ENCODE measurements around the gene ZBTB7C.
A peak's percentile ranks its signal among the peaks of the same experiment; 100 is the strongest.
"Not testable (repeated sequence)": the region's sequence is repeated elsewhere in the genome, so short reads cannot be mapped to it uniquely, and the experiment has no call there.

The ZBTB7C gene

DNA sequence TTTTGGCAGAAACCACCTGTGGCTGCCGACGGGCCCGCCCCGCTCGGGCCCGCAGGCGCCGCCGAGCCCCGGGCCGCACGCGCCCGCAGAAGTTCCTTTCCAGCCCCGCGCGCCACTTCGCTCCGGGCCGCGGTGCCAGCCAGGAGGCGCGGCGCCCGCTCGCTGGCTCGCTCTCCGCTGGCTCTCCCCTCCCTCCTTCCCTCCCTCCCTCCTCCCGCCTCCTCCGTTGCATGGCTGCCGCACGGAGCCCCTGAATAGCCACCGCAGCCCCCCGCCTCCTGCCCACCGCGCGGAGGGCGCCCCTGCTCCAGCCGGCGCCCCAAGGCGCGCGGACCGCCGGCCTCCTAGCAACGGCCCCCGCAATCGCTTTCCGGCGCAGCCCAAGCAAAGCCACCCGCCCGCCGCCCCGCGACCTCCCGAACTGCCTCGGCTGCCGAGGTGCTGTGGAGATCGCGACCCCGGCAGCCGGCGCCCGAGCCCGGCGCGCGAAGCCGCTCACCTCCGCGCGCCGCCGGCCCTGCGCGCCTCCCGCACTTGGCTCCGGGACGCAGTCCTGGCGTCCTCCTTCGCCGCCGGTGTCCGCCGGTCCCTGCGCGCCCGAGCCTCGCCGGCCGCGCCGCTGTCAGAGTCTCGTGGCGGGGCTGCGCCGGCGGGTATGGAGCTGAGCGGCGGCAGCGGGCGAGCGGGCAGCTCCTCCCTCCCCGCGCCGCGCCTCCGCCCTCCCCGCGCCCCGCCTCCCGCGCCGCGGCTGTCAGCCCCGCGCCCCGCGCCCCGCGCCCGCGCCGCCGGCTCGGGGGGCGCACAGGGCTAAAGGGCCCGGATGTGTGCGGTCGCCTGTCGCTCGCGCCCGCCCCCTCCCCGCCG, at the start of gene ZBTB7C:
TSS of gene ZBTB7C (minus strand) at position 657 of the 864 bp plus-strand sequence.
- DNase-seq (ENCODE audit: low read depth in 2 of 2): no peak

DNA sequence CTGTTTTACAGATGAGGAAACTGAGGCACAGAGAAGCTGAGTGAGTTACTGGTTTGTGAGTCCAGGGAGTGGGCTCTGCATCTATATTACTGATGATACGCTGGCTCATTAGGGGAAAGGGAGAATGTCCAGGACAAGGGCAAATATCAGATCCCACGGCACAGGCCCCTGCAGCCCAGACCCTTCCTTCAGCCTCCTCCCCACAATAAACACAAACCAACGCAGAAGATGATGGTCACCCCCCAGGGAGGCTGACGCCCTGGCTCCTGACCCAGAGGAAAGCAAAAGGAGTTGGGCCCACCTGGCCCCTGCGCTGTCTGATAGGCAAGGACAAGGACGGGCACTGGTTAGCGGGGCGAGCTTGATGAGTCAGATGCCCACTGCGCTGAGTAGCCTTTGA, 47.7 kb upstream of the ZBTB7C start:
- DNase-seq (ENCODE audit: low read depth in 2 of 2): no peak

DNA sequence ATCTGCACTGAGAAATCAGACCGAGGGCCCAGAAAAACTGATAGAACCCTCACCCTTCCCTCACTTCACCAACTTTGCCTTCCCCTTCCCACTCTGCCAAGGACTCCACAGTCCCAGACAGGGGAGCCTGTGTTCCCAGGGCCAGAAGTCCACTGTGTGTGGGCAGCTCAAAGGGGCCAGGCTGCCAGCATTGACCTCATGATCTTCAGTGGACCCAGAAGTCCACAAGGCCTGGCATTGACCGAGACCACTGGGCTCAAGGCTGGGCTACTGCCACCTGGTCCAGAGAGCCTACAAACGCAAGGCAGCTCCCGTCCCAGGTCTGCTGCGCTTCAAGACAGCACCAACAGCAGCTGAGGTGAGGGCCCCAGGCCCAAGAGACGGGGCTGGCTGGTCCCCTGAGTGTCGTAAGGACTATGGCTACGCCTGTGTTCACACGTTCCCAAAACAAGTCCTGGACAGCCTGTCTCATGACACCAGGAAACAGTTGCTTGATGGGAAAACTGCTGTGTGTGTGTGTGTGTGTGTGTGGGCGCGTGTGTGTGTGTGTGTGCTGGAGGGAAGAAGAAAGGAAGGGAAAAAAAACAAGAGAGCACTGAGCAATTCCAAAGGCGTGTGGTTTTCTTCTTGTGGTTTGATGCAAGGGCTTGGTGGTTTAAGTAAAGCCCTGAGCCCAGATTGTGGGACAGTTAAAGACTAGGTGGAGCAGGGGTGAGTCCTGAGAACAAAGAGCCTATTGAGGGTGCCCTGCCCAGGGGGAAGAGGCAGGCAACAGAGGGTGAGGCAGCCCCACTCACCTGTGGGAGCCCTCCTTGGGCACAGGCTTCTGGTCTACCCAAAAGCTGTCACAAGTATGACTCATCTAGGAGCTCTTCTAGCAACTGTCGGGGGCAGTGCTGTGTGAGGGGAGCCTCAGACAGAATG, 46.6 kb upstream of the ZBTB7C start:
- DNase-seq (ENCODE audit: low read depth in 2 of 2): peak in 1 of 2 donors; percentile 7

DNA sequence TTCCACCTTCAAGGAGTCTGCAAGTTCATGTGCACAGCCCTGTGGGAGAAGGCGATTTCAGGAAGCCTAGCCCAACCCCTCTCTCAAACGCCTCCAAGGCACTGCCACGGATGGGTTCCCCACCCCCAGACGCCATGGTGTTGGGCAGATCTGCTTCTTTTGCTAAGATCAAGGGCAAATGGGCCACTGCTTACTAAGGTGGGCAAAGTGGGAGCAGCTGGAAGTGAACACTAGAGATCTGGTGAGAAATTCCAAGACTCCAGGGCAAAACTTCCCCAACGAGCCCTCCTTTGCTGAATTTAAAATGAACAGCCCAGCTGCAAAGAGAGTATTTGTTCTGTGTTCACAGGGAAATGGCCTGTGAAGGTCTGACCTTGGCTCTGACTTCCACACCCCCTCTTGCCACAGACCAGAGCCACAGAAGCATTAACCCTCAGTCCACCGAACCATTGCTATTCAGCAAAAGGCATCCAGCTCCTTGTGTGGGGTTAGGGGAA, 45.1 kb upstream of the ZBTB7C start:
- no peak for DNase-seq (ENCODE audit: low read depth in 2 of 2)

DNA sequence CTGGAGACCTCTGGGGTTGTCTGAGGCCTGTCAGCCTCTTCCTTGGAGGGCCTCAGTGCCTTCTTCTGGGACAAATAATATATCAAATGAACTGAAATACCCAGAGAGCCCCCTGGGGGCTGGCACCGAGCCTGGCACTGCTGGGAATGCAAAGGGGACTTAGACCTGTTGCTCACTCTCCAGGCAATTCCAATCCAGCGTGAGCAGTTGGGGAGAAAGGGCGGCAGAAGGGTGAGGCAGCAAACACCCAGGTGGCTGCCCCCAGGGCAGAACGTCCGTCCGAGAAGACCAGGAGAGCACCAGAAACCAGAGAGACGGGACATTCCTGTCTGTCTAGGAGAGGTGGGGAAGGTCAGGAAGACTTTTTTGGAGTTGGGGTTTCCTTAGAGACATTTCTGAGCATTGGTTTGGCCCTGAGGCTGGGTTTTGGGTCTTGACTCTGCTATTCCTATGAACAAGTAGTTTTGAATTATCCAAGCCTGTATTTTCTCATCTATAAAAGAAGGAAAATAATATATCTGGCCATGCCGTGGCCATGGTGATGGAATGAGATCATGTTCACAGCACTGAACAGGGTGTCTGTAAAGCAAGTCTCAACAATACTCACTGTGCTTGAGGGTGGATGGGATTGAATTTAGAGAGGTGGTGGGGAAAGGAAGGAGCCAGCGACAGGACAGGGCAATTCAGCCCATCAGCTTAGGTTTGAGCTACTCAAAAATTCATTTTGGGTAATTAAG, 44.3 kb upstream of the ZBTB7C start:
- DNase-seq (ENCODE audit: low read depth in 2 of 2): no peak

DNA sequence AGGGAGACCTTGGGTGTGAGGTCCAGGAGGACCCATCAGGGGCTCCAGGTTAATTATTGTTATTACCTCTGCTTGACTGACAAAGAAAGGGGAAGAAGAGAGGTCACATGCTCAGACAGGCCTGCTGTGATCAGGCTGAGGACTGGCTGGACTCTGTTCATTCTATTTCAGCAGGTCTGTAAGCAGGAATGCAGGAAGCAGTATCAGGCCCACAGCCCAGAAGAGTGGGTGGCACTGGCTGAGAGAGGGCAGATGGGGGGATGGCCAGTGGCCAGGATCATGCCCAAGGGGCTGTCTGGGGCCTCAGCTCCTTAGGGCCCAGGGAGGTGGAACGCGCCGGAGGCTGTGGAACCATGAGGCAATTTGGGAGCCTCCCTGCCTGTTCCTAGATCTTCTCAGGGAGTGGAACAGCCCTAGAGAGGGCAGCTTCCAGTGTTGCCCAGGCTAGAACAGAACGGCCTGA, 43.7 kb upstream of the ZBTB7C start:
- no peak for DNase-seq (ENCODE audit: low read depth in 2 of 2)

DNA sequence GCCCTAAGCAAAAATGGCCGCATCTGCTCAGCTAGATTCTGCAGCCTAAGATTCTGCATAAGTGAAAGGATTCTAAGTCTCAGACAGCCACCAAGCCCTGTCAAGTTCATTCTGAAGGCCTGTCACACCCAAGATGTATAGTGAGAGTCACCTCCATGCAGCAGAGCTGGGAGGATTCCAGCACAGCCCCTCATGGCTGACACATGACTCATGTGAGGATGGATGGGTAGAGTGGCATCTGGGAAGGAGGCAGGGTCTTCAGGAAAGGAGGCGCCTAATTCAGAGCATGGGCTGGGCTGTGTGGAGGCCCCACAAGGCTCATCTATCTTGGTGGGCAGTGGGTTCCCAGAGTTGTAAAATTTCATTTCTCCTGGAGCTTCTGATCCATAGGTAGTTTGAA, 41.5 kb upstream of the ZBTB7C start:
- DNase-seq (ENCODE audit: low read depth in 2 of 2): no peak

DNA sequence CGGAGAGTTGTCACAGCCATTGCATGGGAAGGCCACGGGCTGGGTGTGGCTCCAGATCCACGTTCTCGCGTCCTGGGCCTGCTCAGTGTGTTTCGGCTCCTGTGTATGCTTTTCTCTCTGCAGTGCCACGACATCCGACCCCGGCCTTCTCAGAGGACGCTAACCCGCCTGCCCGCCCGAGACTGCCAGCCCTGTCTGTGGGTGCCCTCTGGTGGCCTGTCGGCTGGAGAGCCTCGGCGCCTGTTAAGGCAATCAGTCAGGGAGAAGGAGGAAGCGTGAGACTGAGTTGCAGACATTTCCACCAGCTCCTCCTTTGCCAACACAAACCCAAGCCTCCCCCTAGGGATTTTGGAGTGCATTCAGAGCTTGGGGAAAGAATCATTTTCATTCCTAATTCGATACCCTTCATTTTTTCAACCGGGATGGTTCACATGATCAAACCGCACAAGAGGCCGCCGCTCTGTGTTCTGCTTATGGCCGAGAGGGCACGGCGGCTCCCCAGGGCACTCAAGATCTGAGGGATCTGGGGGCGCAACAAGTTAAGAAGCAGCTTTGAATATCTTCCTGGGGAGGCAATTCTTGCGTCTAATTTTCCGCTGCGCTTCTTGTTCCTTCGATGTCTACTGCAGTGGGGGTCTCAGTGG, 37.5 kb upstream of the ZBTB7C start:
- peak; percentile 43 to 62 for DNase-seq (ENCODE audit: low read depth in 2 of 2)

DNA sequence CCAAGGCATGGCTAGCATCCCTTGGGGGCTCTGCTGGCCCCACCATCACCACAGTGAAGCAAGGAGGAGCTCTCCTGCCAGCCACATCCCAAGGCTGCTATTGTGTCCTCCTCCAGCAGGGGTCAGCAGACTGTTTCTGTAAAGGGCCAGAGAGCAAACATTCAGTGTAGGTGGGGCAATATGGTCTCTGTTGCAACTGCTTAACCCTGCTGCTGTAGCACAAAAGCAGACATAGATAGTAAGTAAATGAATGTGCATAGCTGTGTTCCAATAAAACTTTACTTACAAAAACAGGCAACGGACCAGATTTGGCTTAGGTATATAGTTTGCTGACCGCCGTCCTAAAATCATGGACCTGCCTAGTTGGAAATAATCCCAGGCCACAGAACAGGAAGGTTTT, 36.4 kb upstream of the ZBTB7C start:
- peak; percentile 58 to 68 for DNase-seq (ENCODE audit: low read depth in 2 of 2)

DNA sequence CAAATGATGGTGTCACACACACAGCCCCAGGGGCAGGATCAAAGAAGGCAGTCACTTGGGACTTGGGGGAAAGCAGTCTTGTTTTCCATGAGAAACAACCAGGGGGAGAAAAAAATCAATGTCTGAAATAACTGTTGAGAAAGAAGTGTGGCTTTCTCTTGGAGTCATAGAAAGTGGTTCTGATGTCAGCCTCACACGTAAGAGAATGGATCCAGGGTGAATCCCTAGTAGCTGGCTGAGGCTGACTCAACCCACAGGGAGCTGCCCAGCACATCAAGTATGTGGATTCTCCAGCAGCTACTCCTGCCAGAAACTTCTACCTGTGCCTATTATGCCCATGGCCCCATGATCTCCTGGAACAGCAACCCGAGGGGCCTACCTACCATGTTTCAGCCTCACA, 33.6 kb upstream of the ZBTB7C start:
- no peak for DNase-seq (ENCODE audit: low read depth in 2 of 2)

DNA sequence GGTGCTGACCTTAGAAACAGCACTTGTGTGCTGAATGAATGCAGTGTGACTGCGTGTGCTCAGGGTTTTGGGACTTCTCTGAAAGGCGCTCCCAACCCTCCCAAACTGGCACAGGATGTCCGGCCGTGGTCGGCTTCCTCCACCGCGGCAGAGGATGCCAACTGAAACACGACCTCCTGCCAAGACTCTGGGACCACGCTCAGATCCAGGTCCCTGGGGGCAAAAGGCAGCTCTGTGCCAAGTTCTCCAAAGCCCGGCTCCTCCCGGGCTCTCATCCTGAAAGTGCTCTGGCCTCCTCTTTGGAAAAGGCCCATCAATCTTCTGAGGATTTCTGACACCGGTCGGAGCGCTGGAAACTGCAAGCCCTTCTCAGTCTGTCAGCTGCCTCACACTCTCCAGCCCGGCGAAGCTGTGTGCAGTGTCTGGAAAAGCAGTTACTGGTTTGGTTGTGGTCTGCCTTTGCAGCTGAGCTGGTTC, 32.3 kb upstream of the ZBTB7C start:
- DNase-seq (ENCODE audit: low read depth in 2 of 2): no peak

DNA sequence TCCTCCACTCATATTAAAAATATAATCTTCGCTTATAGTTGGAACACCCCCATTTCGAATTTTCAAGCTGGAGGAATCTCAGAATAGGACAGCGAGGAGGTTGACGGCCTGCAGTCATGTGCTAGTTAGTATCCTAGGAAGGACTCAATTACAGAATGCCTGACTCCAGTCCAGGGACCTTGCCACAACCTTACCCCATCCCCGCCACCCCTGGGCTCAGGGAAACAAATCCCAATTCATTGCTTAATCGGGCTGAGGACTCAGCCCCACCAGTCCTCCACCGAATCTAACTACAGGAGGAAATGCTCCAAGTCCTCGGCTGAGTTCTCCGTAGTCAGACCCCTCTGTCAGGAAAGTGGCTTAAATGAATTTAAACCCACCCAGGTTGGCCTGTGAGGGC, 31.7 kb upstream of the ZBTB7C start:
- DNase-seq (ENCODE audit: low read depth in 2 of 2): no peak

DNA sequence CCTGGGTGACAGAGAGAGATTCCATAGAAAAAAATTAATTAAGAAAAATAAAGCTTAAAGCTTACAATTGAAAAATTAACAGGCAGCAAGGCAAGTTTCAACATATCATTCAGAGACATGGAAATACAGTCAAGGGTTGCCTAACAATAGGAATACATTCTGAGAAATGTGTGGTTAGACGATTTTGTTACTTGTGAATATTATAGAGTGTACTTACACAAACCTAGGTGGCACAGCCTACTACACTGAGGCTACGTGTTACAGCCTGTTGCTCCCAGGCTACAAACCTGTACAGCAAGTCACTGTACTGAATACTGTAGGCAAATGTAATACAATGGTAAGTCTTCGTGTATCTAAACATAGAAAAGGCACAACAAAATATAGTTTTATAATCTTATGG, 27.7 kb upstream of the ZBTB7C start:
- no peak for DNase-seq (ENCODE audit: low read depth in 2 of 2)

DNA sequence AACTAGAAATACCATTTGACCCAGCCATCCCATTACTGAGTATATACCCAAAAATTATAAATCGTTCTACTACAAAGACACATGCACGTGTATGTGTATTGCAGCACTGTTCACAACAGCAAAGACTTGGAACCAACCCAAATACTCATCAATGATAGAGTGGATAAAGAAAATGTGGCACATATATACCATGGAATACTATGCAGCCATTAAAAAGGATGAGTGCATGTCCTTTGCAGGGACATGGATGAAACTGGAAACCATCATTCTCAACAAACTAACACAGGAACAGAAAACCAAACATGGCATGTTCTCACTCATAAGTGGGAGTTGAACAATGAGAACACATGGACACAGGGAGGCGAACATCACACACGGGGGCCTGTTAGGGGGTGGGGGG, 25.2 kb upstream of the ZBTB7C start:
- DNase-seq (ENCODE audit: low read depth in 2 of 2): not testable (repeated sequence)

DNA sequence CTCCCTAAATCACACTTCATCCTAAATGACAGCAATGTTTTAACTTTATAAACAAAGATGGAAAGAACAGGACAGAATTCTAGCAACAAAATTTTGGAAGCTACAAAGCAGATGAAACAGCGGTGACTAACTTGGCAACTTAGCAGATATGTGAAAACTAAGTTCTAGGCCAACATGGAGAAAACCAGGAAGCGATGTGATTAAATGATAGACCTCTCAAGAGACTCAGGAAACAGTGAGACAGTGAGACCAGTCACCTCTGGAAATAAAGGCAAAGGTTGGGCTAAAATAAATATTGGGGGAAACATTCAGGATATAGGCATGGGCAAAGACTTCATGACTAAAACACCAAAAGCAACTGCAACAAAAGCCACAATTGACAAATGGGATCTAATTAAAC, 24.4 kb upstream of the ZBTB7C start:
- DNase-seq (ENCODE audit: low read depth in 2 of 2): no peak

DNA sequence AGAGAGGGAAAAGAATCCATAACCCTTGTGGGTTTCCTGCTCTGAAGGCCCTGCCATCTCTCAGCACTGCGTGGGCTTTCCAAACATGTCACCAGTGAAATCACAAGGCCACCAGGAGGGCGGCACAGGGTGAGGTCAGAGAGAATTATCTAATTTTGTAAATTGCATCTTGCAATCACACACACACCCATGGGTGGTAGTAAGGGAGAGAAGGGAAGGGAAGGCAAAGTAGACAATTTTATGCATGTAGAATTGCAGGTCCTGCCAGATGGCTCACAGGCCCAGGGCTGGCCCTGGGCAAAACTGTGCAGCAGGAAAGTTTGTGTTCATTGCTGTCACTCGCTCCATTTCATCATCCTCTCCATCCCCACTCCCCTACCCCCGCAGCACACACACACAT, 21.0 kb upstream of the ZBTB7C start:
- DNase-seq (ENCODE audit: low read depth in 2 of 2): no peak

DNA sequence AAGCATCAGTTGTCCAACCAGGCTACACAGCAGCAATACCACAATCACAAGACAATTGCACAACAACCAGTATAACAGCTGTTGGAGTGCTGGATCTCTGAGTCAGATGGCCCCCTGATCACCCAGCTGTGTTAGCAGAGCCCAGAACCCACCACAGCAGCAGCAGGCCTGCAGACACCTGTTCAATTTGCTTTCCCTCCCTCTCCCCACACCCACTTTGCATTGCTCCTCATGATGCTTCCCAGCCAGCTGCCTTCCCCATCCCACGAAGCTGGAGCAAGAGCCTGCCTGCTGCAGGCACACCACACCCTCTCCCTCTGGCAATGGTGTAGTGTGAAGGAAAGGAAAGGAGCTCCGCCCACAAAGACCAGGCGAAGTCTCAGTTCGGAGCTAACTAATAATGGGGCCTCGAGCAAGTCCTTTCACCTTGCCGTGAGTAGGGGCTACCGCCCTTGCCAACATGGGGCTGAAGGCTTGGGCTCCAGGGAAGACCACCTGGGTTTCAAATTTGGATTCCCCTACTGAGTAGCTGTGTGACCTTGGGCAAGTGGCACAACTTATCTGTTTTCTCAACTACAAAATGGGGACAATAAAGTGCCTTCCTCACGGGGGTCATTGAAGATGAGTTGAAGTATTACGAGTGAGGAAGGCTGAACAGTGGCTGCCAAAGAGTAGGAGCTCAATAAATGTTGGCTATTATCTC, 19.4 kb upstream of the ZBTB7C start:
- DNase-seq (ENCODE audit: low read depth in 2 of 2): no peak

DNA sequence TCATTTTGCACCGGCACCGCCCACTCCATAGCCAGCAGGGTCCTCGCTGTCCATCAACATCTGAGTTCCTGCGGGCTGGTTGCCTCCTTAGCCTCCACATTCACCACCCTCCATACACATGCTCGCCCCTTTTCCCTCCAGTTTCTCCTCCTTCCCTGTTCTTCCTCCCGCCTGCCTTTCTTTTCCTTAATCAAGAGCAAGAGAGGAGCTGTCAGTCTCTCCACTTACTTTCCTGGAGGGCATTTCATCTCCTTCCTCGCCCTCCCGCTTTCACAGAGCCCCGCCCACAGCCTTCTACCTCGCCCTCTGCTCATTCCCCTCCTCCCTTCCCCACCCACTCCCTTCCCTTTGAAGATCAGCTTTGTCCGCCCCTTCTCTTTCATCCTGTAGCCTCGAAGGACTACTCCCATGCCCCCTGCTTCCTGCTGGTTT, 13.8 kb upstream of the ZBTB7C start:
- DNase-seq (ENCODE audit: low read depth in 2 of 2): no peak

DNA sequence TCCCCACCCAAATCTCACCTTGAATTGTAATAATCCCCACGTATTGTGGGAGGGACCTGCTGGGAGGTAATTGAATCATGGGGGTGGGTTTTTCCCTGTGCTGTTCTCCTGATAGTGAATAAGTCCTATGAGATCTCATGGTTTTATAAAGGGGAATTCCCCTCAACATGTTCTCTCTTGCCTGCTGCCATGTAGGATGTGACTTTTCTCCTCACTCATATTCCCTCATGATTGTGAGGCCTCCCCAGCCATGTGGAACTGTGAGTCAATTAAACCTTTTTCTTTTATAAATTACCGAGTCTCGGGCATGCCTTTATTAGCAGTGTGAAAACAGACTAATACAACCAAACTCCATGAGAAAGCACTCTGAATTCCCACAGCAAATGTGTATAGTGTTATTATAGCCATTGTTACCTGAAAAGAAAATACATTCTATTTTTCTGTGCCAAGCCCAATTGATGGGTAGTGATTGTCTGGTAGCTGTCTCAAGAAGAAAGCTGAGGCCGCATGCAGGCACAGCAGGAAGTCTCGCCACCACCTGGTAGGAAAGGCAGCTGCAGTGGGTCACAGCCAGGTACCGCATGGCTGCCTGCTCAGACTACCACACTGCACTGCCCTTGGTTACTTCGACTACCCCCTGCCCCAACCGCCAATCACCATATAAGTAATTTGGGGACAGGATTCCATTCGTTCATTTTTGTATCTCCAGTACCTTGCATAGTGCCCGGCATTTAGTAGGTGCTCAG, 10.3 kb upstream of the ZBTB7C start:
- DNase-seq (ENCODE audit: low read depth in 2 of 2): no peak
